OCI-LY7 (cell line): ENCODE data around the gene KRT35.

Source experiments
- EZH2phosphoT487 ChIP-seq: fragments of 200-600 bp; sonication (generic); IDR thresholded peaks from 2 replicates; pipeline ENCODE4 v1.6.1; 2018; ENCODE audit warnings: low read depth, borderline replicate concordance, mild to moderate bottlenecking, mixed run types, antibody characterized with exemption, low read length, moderate library complexity, mixed read lengths
- TF ChIP-seq, protein P1 (sequence below): fragments of 200-600 bp; sonication (generic); conservative IDR thresholded peaks from 2 replicates; pipeline ENCODE4 v1.5.1; 2014; ENCODE audit warnings: mild to moderate bottlenecking, antibody characterized with exemption, low read length, moderate library complexity, mixed read lengths

DNA sequence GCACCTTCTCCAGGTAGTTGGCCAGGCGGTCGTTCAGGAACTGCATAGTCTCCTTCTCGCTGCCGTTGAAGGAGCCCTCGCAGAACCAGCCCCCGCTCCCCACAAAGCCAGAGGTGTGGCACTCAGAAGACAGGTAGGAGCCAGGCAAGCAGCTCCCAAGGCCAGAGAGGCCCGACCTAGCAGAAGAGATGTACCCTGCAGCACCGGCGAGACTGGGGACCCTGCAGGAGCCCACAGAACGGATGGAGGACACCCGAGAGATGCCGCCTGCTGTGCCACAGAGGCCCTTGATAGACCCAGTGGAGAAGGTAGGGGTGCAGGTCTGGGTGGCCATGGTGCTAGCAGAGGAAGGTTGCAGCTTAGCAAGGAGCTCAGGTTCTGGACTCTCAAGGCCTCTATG lies 8.6 kb upstream of the KRT35 start, which contains the start of gene KRT36:
- TF ChIP-seq, protein P1, sequence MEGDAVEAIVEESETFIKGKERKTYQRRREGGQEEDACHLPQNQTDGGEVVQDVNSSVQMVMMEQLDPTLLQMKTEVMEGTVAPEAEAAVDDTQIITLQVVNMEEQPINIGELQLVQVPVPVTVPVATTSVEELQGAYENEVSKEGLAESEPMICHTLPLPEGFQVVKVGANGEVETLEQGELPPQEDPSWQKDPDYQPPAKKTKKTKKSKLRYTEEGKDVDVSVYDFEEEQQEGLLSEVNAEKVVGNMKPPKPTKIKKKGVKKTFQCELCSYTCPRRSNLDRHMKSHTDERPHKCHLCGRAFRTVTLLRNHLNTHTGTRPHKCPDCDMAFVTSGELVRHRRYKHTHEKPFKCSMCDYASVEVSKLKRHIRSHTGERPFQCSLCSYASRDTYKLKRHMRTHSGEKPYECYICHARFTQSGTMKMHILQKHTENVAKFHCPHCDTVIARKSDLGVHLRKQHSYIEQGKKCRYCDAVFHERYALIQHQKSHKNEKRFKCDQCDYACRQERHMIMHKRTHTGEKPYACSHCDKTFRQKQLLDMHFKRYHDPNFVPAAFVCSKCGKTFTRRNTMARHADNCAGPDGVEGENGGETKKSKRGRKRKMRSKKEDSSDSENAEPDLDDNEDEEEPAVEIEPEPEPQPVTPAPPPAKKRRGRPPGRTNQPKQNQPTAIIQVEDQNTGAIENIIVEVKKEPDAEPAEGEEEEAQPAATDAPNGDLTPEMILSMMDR, result no peak
- no peak for TF ChIP-seq EZH2phosphoT487
